BLaER1 treated with 17β-estradiol and CSF1 and Interleukin-3, amounts not matched to agents 10 nM and 100 nM (cell line): ENCODE measurements around the gene FBXO10.
"Not testable (repeated sequence)": the region's sequence is repeated elsewhere in the genome, so short reads cannot be mapped to it uniquely, and the experiment has no call there.

Source experiments
- H3K27ac ChIP-seq, 11 experiments: shearing (Covaris generic); formaldehyde crosslinking; 2 replicates each; pipeline ENCODE4 v1.8.1; 2022
- H3K27me3 ChIP-seq, 11 experiments: shearing (Covaris generic); formaldehyde crosslinking; 2 replicates each; pipeline ENCODE4 v1.8.1; 2022
- H3K36me3 ChIP-seq, 11 experiments: shearing (Covaris generic); formaldehyde crosslinking; 2 replicates each; pipeline ENCODE4 v1.8.1; 2022
- H3K4me1 ChIP-seq, 10 experiments: shearing (Covaris generic); formaldehyde crosslinking; 2 replicates each; pipeline ENCODE4 v1.8.1; 2022
- H3K4me2 ChIP-seq, 11 experiments: shearing (Covaris generic); formaldehyde crosslinking; 2 replicates each; pipeline ENCODE4 v1.8.1; 2022
- H3K4me3 ChIP-seq, 10 experiments: shearing (Covaris generic); formaldehyde crosslinking; 2 replicates each; pipeline ENCODE4 v1.8.1; 2022
- H3K9ac ChIP-seq, 11 experiments: shearing (Covaris generic); formaldehyde crosslinking; 2 replicates each; pipeline ENCODE4 v1.8.1; 2022
- H3K9me3 ChIP-seq, 11 experiments: shearing (Covaris generic); formaldehyde crosslinking; replicated peaks in 1 of 11; 2 replicates each; pipeline ENCODE4 v1.8.1; 2022
- H4K20me1 ChIP-seq, 11 experiments: shearing (Covaris generic); formaldehyde crosslinking; 2 replicates each; pipeline ENCODE4 v1.8.1; 2022
- Cebpa-rat ChIP-seq, 11 experiments: shearing (Covaris generic); IDR thresholded peaks; 2 replicates each; pipeline ENCODE4 v1.8.1; 2022

FBXO10 gene

GRCh38 chr9:37474438-37474837, 101.7 kb downstream of the FBXO10 start:
- H3K27ac ChIP-seq: no peak overlapping the region
- no peak overlapping the region for H3K9ac ChIP-seq
- TF ChIP-seq Cebpa-rat (IDR thresholded peaks at IDR 0.05): no peak
- H3K27me3 ChIP-seq: no peaks in the 10 kb centered on the region
- no peak overlapping the region for H3K4me3 ChIP-seq
- H3K36me3 ChIP-seq: no peaks in the 10 kb centered on the region
- H3K9me3 ChIP-seq: peaks cover 24 to 32% (median 28%) of the 10 kb centered on the region in 11 experiments
- H3K4me2 ChIP-seq: no peak overlapping the region
- H3K4me1 ChIP-seq: peaks cover 0 to 11% (median 6%) of the 10 kb centered on the region in 10 experiments; a peak in 6 of 20 replicates
- no peaks in the 10 kb centered on the region for H4K20me1 ChIP-seq

GRCh38 chr9:37473982-37474381, 102.2 kb downstream of the FBXO10 start:
- not testable (repeated sequence) for H3K4me3 ChIP-seq, H3K4me2 ChIP-seq, H3K9ac ChIP-seq, H4K20me1 ChIP-seq, H3K36me3 ChIP-seq, H3K27me3 ChIP-seq, H3K27ac ChIP-seq
- Histone ChIP-seq H3K9me3 (peaks cover 24 to 32% (median 28%) of the 10 kb centered on the region in 11 experiments), H3K4me1 (peaks cover 0 to 11% (median 6%) of the 10 kb centered on the region in 10 experiments; a peak in 6 of 20 replicates)

GRCh38 chr9:37471942-37472684, 104.1 kb downstream of the FBXO10 start:
- Histone ChIP-seq H3K4me3 (peak overlapping the region in 2 of 10 experiments; percentile 23 to 27; a peak in 3 of 20 replicates), H3K4me1 (peaks cover 0 to 12% (median 6%) of the 10 kb centered on the region in 10 experiments; a peak in 12 of 20 replicates), H3K9ac (peak overlapping the region in 5 of 11 experiments; percentile 7 to 55 (median 40); a peak in 6 of 22 replicates), H3K36me3 (no peaks in the 10 kb centered on the region), H3K27ac (peak overlapping the region in 2 of 11 experiments; percentile 4 to 43; a peak in 2 of 22 replicates), H4K20me1 (no peaks in the 10 kb centered on the region), H3K4me2 (peak overlapping the region; percentile 16 to 69 (median 45); a peak in 18 of 22 replicates), H3K27me3 (no peaks in the 10 kb centered on the region; a peak in 1 of 22 replicates), H3K9me3 (peaks cover 24 to 32% (median 28%) of the 10 kb centered on the region in 11 experiments)
- no peak for TF ChIP-seq Cebpa-rat (IDR thresholded peaks at IDR 0.05)

- Histone ChIP-seq H3K4me2 (no peak overlapping the region), H3K4me1 (peaks cover 7 to 24% (median 18%) of the 10 kb centered on the region in 10 experiments), H3K9me3 (peaks cover 1 to 6% (median 4%) of the 10 kb centered on the region in 11 experiments; a peak in 18 of 22 replicates), H3K27ac (no peak overlapping the region), H3K9ac (no peak overlapping the region), H3K36me3 (no peaks in the 10 kb centered on the region), H3K27me3 (peaks cover 0 to 6% (median 0%) of the 10 kb centered on the region in 11 experiments; a peak in 1 of 22 replicates), H3K4me3 (no peak overlapping the region), H4K20me1 (peaks cover 0 to 11% (median 3%) of the 10 kb centered on the region in 11 experiments; a peak in 8 of 22 replicates)
- TF ChIP-seq Cebpa-rat (IDR thresholded peaks at IDR 0.05): no peak
Observed at GRCh38 chr9:37468620-37469019, 107.6 kb downstream of the FBXO10 start.

GRCh38 chr9:37467530-37467929, 108.7 kb downstream of the FBXO10 start:
- Histone ChIP-seq H4K20me1 (peaks cover 0 to 21% (median 6%) of the 10 kb centered on the region in 11 experiments; a peak in 12 of 22 replicates), H3K4me1 (peaks cover 18 to 35% (median 27%) of the 10 kb centered on the region in 10 experiments)
- H3K27ac ChIP-seq, H3K36me3 ChIP-seq, H3K9ac ChIP-seq, H3K4me2 ChIP-seq, H3K27me3 ChIP-seq, H3K4me3 ChIP-seq, H3K9me3 ChIP-seq: not testable (repeated sequence)

GRCh38 chr9:37466037-37466709, 110.0 kb downstream of the FBXO10 start:
- Histone ChIP-seq H3K27me3 (peaks cover 0 to 6% (median 0%) of the 10 kb centered on the region in 11 experiments; a peak in 1 of 22 replicates), H3K4me3 (peak overlapping the region; percentile 80 to 97 (median 87))

GRCh38 chr9:37465249-37466036, 110.7 kb downstream of the FBXO10 start, which contains the start of gene ZBTB5:
TSS of gene ZBTB5 (minus strand) at chr9:37465450. CDS start at chr9:37442551, 22,899 bp downstream.
- peak within 1 kb of the TSS; percentile 88 to 97 (median 94) for H3K9ac ChIP-seq
- peaks cover 0 to 11% (median 4%) of the 10 kb centered on the region in 11 experiments; a peak in 6 of 22 replicates for H3K36me3 ChIP-seq
- H3K4me3 ChIP-seq: peak within 1 kb of the TSS; percentile 80 to 97 (median 87)
- H4K20me1 ChIP-seq: peaks cover 0 to 42% (median 11%) of the 10 kb centered on the region in 11 experiments; a peak in 13 of 22 replicates
- H3K4me2 ChIP-seq: peak within 1 kb of the TSS; percentile 86 to 99 (median 94)
- H3K9me3 ChIP-seq: no peaks in the 10 kb centered on the region
- H3K4me1 ChIP-seq: peaks cover 25 to 39% (median 31%) of the 10 kb centered on the region in 10 experiments
- no peak for TF ChIP-seq Cebpa-rat (IDR thresholded peaks at IDR 0.05)
- H3K27ac ChIP-seq: peak within 1 kb of the TSS; percentile 86 to 98 (median 92)
- peaks cover 0 to 6% (median 0%) of the 10 kb centered on the region in 11 experiments; a peak in 1 of 22 replicates for H3K27me3 ChIP-seq

More at GRCh38 chr9:37466037-37466709, 110.0 kb downstream of the FBXO10 start:
- Histone ChIP-seq H4K20me1 (peaks cover 0 to 35% (median 11%) of the 10 kb centered on the region in 11 experiments; a peak in 13 of 22 replicates), H3K9ac (peak overlapping the region; percentile 81 to 97 (median 94)), H3K4me1 (peaks cover 25 to 38% (median 31%) of the 10 kb centered on the region in 10 experiments), H3K27ac (peak overlapping the region in 10 of 11 experiments; percentile 70 to 98 (median 94); a peak in 21 of 22 replicates), H3K4me2 (peak overlapping the region; percentile 76 to 98 (median 90)), H3K36me3 (peaks cover 0 to 11% (median 0%) of the 10 kb centered on the region in 11 experiments; a peak in 3 of 22 replicates), H3K9me3 (no peaks in the 10 kb centered on the region)
- TF ChIP-seq Cebpa-rat (IDR thresholded peaks at IDR 0.05): no peak
